IPS-15b (cell line): ENCODE data around the gene BPIFB6.

ENCODE experiments used
- H3K27me3 ChIP-seq: one replicate; pipeline ENCODE4 v1.6.1; 2013; ENCODE audit warnings: low read length; ENCODE audit not compliant: control insufficient read depth, insufficient read depth
- H3K36me3 ChIP-seq: one replicate; pipeline ENCODE4 v1.6.1; 2013; ENCODE audit warnings: low read length; ENCODE audit not compliant: control insufficient read depth, insufficient read depth
- H3K4me1 ChIP-seq: one replicate; pipeline ENCODE4 v1.6.1; 2013; ENCODE audit warnings: mild to moderate bottlenecking, low read length; ENCODE audit not compliant: control insufficient read depth, insufficient read depth
- H3K4me3 ChIP-seq: one replicate; pipeline ENCODE4 v1.5.1; 2013; ENCODE audit warnings: low read depth, low read length
- H3K9ac ChIP-seq: one replicate; pipeline ENCODE4 v1.6.1; 2013; ENCODE audit warnings: low read depth, mild to moderate bottlenecking, low read length
- H3K9me3 ChIP-seq: one replicate; pipeline ENCODE4 v1.6.1; 2013; ENCODE audit warnings: mild to moderate bottlenecking, low read length; ENCODE audit not compliant: control insufficient read depth, insufficient read depth

BPIFB6 gene

GRCh38 chr20:33065785-33066184 lies 34.3 kb downstream of the BPIFB6 start:
- Histone ChIP-seq H3K9me3 (no peaks in the 10 kb centered on the region), H3K36me3 (no peaks in the 10 kb centered on the region), H3K4me3 (no peak overlapping the region), H3K4me1 (no peaks in the 10 kb centered on the region), H3K27me3 (no peaks in the 10 kb centered on the region), H3K9ac (no peak overlapping the region)

DNA sequence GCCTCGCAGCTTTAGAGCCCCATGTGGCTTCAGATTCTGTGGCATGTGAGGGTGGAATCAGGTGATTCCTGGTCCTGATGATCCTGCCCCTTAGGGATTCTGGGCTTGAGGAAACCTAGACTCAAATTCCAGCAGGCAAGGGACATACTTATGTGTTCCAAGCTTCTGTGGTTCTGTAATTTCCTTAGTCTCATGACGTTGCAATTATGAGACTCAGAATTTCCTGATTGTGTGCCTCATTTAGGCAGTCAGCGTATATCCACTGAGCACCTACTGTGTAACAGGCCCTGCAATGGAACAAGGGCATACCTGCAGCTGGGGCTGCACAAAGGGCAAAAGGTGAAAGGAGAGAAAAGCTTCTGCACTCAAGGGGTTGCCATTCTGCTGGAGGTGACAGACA lies 36.4 kb downstream of the BPIFB6 start:
- H3K9ac ChIP-seq, result no peak overlapping the region
- no peaks in the 10 kb centered on the region for H3K36me3 ChIP-seq
- no peaks in the 10 kb centered on the region for H3K9me3 ChIP-seq
- H3K4me1 ChIP-seq, result no peaks in the 10 kb centered on the region
- no peak overlapping the region for H3K4me3 ChIP-seq
- H3K27me3 ChIP-seq, result no peaks in the 10 kb centered on the region

DNA sequence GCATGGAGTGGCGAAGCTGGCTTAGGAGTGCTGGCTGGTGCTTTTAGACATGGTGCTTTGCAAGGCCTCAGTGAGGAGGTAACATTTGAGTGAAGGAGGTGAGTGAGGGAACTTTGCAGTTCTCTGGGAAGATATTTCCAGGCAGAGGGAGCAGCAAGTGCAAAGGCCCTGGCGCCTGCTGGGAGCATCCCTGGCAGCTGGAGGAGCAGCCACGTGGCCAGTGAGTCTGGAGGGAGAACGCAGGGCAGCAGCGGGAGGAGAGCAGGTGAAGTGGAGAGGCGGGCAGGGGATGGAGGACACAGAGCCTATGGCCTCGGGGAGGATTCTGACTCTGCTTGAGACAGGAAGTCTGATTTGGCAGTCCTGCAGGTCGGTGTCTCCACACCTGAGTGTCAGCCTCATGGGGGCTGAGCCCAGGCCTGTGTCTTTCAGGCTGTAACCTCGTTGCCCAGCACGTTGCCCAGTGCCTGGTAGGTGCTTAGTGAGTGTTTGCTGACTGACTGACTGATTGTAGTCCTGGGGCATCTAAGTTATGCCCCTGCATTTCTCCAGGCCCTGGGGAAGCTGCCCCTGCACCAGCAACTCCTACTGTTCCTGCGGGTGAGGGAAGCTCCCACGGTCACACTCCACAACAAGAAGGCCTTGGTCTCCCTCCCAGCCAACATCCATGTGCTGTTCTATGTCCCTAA lies 36.9 kb downstream of the BPIFB6 start:
- no peaks in the 10 kb centered on the region for H3K27me3 ChIP-seq
- H3K9me3 ChIP-seq, result no peaks in the 10 kb centered on the region
- H3K4me3 ChIP-seq, result no peak overlapping the region
- no peak overlapping the region for H3K9ac ChIP-seq
- no peaks in the 10 kb centered on the region for H3K4me1 ChIP-seq
- no peaks in the 10 kb centered on the region for H3K36me3 ChIP-seq

GRCh38 chr20:33069673-33070072 lies 38.2 kb downstream of the BPIFB6 start:
- Histone ChIP-seq H3K4me1 (no peaks in the 10 kb centered on the region), H3K27me3 (no peaks in the 10 kb centered on the region)

GRCh38 chr20:33070111-33071053 lies 38.9 kb downstream of the BPIFB6 start:
- Histone ChIP-seq H3K4me1 (no peaks in the 10 kb centered on the region), H3K9me3 (no peaks in the 10 kb centered on the region), H3K4me3 (no peak overlapping the region), H3K9ac (no peak overlapping the region), H3K27me3 (no peaks in the 10 kb centered on the region), H3K36me3 (no peaks in the 10 kb centered on the region)

More at GRCh38 chr20:33069673-33070072, 38.2 kb downstream of the BPIFB6 start:
- no peaks in the 10 kb centered on the region for H3K36me3 ChIP-seq
- H3K4me3 ChIP-seq, result no peak overlapping the region
- H3K9ac ChIP-seq, result no peak overlapping the region
- H3K9me3 ChIP-seq, result no peaks in the 10 kb centered on the region

- Histone ChIP-seq H3K4me3 (no peak overlapping the region), H3K36me3 (no peaks in the 10 kb centered on the region), H3K9ac (no peak overlapping the region), H3K27me3 (no peaks in the 10 kb centered on the region), H3K9me3 (no peaks in the 10 kb centered on the region), H3K4me1 (no peaks in the 10 kb centered on the region)
Observed at GRCh38 chr20:33071198-33071597, 39.8 kb downstream of the BPIFB6 start.

DNA sequence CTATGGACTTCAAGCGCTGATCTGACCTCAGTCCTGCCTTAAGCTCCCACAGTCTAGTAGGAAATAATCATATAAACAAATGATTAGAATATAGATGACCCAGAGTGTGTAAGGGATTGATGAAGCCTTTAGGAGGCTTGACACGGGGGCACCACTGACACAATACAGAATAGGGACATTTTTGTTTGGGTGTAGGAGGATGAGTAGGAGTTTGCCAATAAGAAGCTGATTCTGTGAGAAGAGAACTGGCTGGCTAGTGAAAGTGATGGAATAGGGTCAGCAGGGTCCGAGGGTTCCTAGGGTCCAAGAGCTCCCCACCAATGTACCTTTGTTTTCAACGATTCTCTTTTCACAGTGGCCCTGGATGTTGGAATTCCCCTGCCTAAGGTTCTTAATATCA lies 40.9 kb downstream of the BPIFB6 start:
- Histone ChIP-seq H3K9ac (no peak overlapping the region), H3K4me3 (no peak overlapping the region), H3K9me3 (no peaks in the 10 kb centered on the region), H3K4me1 (no peaks in the 10 kb centered on the region), H3K27me3 (no peaks in the 10 kb centered on the region), H3K36me3 (no peaks in the 10 kb centered on the region)

DNA sequence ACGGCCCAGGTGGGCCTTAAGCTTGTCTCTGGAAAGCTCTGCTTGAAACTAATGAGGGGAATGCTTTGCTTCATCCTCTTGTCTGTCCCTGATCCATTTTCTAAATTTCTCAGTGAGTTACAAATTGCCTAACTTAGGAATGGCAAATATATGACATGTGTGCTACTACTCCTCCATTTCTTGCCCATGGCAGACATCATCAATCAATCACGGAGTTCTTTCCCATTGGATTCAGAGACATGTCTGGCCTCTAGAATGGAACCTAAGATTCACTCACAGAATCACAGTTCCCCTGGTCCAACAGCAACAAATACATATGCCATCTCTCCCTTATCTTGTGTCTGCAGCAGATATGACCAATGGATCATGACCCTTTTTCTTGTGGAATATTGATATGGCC lies 41.4 kb downstream of the BPIFB6 start:
- Histone ChIP-seq H3K27me3 (no peaks in the 10 kb centered on the region), H3K4me3 (no peak overlapping the region), H3K4me1 (no peaks in the 10 kb centered on the region), H3K9me3 (no peaks in the 10 kb centered on the region), H3K9ac (no peak overlapping the region), H3K36me3 (no peaks in the 10 kb centered on the region)

GRCh38 chr20:33074675-33075074 lies 43.2 kb downstream of the BPIFB6 start:
- Histone ChIP-seq H3K4me3 (no peak overlapping the region), H3K9ac (no peak overlapping the region), H3K9me3 (no peaks in the 10 kb centered on the region), H3K27me3 (no peaks in the 10 kb centered on the region), H3K4me1 (no peaks in the 10 kb centered on the region), H3K36me3 (no peaks in the 10 kb centered on the region)

DNA sequence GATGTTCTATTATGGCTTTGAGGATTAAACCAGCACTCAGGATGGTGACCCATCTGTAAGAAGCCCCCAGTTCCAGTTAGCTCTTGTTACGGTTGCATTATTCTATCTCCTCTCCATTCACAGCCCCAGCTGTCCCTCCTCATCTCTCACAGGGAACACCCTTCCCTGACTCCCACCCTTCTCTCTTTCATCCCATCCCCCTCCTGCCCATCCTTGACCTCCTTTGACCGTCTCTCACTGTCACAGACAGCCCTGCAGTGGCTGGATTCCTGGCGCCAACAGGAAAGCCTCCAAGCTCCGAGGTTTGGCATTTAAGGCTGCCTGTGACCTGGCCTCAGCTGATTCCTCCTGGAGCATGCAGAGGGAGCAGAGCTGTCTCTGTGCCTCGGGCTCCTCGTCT lies 43.8 kb downstream of the BPIFB6 start:
- Histone ChIP-seq H3K4me1 (no peaks in the 10 kb centered on the region), H3K27me3 (no peaks in the 10 kb centered on the region), H3K4me3 (no peak overlapping the region), H3K36me3 (no peaks in the 10 kb centered on the region), H3K9me3 (no peaks in the 10 kb centered on the region), H3K9ac (no peak overlapping the region)

- Histone ChIP-seq H3K9ac (no peak overlapping the region), H3K4me1 (no peaks in the 10 kb centered on the region), H3K36me3 (no peaks in the 10 kb centered on the region), H3K4me3 (no peak overlapping the region), H3K27me3 (no peaks in the 10 kb centered on the region), H3K9me3 (no peaks in the 10 kb centered on the region)
Observed at GRCh38 chr20:33076662-33077372, 45.4 kb downstream of the BPIFB6 start.
